Measurements from ENCODE around the gene RBFA. TPM values are rescaled to one million over a fixed set of nuclear protein-coding genes. Genes with fewer than 3 reads are reported as not detected.

The RBFA gene
- total and polyA plus RNA-seq, 10 of the 15 experiments (the other 5 are each of a cell fraction or from before 2014, with no cell fraction given), result 7.2 to 56.0 (median 37.7) TPM

- no TSS peak for BruUV-seq (replicated peaks)
- CTCF ChIA-PET, result no interaction called here
Observed at GRCh38 chr18:80004600-80005342, 29.5 kb upstream of the RBFA start.

More at GRCh38 chr18:80004600-80005342, 29.5 kb upstream of the RBFA start:
- H3K9me3 ChIP-seq (replicated peaks; ENCODE audit: control insufficient read depth, insufficient read depth, low read length), result peaks cover 4% of the 10 kb centered on the region; the same call in 1 of the 3 replicates
- ATAC-seq (no peak), DNase-seq (ENCODE audit: low read depth, low spot score) (no peak), FAIRE-seq (no peak)
- no peak overlapping the region for H3K4me2 ChIP-seq (ENCODE audit: control insufficient read depth, insufficient read depth)
- no peaks in the 10 kb centered on the region for H3K27me3 ChIP-seq (replicated peaks in 1 of 2; ENCODE audit: control insufficient read depth in 2 of 2, insufficient read depth in 2 of 2, low read length in 1 of 2)
- in situ Hi-C loops (cut with MboI), result no loop called here
- H3K79me2 ChIP-seq (ENCODE audit: control insufficient read depth, insufficient read depth, low read length), result no peaks in the 10 kb centered on the region
- no peak overlapping the region for H3K27ac ChIP-seq (ENCODE audit: control insufficient read depth, insufficient read depth)
- H3K9ac ChIP-seq (ENCODE audit: control insufficient read depth, insufficient read depth, low read length), result no peak overlapping the region
- H3K4me3 ChIP-seq, result no peak overlapping the region
- H3K4me1 ChIP-seq (ENCODE audit: control insufficient read depth, insufficient read depth, low read length), result no peaks in the 10 kb centered on the region
- H2AFZ ChIP-seq (ENCODE audit: control insufficient read depth, low read depth, low read length), result no peak overlapping the region
- ChIA-PET POLR2A (no interaction called here), RAD21 (ENCODE audit: unreplicated experiment) (no interaction called here), SMC1A (ENCODE audit: uncharacterized antibody, unreplicated experiment) (no interaction called here)
- H3K36me3 ChIP-seq (ENCODE audit: control insufficient read depth in 2 of 2, insufficient read depth in 2 of 2, low read length in 1 of 2), result no peaks in the 10 kb centered on the region
- TF ChIP-seq KLF5 (IDR thresholded peaks at IDR 0.05; ENCODE audit: partially characterized antibody) (no peak), SKIL (IDR thresholded peaks at IDR 0.05; ENCODE audit: low read depth, poor library complexity, severe bottlenecking) (no peak), ATF2 (IDR thresholded peaks at IDR 0.05; ENCODE audit: low read length) (no peak), NR2C1 (IDR thresholded peaks at IDR 0.05) (no peak), ZNF207 (IDR thresholded peaks at IDR 0.05; ENCODE audit: borderline replicate concordance) (no peak), BCL3 (IDR thresholded peaks at IDR 0.05; ENCODE audit: borderline replicate concordance, insufficient read depth, low read depth, low read length, poor library complexity, severe bottlenecking) (no peak)
- intact Hi-C loops (cut with micrococcal nuclease; ENCODE audit: unreplicated experiment), result no loop called here
- H4K20me1 ChIP-seq (ENCODE audit: control insufficient read depth, insufficient read depth), result no peaks in the 10 kb centered on the region
- 16% methylated on average over 12 of the region's 12 CpGs for WGBS (ENCODE audit: insufficient coverage, insufficient replicate concordance, low lambda C conversion rate, missing lambda C conversion rate)

Measured in GM12878 (cell line).